ENCODE data around the gene HTATSF1.

DNA sequence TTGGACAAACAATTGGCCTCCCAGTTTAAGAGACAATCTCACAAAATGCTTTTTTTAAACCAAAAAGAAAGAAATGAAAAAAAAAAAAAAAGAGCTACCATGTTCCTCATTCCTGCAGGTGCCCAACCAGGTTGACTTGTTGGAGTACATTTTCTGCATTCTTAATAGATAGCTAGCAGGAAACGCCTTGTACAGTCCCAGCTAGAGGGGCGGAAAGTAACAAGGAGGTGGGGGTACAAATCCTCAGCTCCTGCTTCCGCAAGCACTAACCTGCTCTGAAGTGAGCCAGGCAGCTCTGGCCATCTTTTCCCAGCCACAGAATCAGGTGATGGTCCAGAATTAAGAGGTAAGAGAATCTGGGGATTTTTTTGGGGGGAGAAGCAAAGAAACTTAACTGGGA, 34.6 kb downstream of the HTATSF1 start, which contains the start of gene VGLL1:
- TF ChIP-seq, protein P1, sequence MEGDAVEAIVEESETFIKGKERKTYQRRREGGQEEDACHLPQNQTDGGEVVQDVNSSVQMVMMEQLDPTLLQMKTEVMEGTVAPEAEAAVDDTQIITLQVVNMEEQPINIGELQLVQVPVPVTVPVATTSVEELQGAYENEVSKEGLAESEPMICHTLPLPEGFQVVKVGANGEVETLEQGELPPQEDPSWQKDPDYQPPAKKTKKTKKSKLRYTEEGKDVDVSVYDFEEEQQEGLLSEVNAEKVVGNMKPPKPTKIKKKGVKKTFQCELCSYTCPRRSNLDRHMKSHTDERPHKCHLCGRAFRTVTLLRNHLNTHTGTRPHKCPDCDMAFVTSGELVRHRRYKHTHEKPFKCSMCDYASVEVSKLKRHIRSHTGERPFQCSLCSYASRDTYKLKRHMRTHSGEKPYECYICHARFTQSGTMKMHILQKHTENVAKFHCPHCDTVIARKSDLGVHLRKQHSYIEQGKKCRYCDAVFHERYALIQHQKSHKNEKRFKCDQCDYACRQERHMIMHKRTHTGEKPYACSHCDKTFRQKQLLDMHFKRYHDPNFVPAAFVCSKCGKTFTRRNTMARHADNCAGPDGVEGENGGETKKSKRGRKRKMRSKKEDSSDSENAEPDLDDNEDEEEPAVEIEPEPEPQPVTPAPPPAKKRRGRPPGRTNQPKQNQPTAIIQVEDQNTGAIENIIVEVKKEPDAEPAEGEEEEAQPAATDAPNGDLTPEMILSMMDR (IDR thresholded peaks at IDR 0.05), result no peak
- TF ChIP-seq POLR2AphosphoS5 (IDR thresholded peaks at IDR 0.05; ENCODE audit: insufficient read depth in 1 of 2, low read depth in 1 of 2), result no peak

Data from vagina (tissue), 2 donors.